Subcutaneous abdominal adipose tissue (tissue), 5 donors: ENCODE results near the gene MBOAT2.

Source experiments
- H3K27ac ChIP-seq: one replicate; pipeline ENCODE4 v1.7.0; 2013; ENCODE audit warnings: low read depth, mild to moderate bottlenecking, inconsistent platforms, low read length, moderate library complexity
- H3K27me3 ChIP-seq, 5 donors: one replicate each; pipeline ENCODE4 v1.7.0; 2013; ENCODE audit warnings: low read length in 5 of 5, inconsistent platforms in 1 of 5; ENCODE audit not compliant: control insufficient read depth in 5 of 5, insufficient read depth in 4 of 5
- H3K36me3 ChIP-seq, 5 donors: one replicate each; pipeline ENCODE4 v1.7.0; 2013; ENCODE audit warnings: low read length in 5 of 5; ENCODE audit not compliant: control insufficient read depth in 5 of 5, insufficient read depth in 5 of 5
- H3K4me1 ChIP-seq, 5 donors: one replicate each; pipeline ENCODE4 v1.7.0; 2013; ENCODE audit warnings: low read length in 5 of 5, mild to moderate bottlenecking in 3 of 5, moderate library complexity in 1 of 5; ENCODE audit not compliant: control insufficient read depth in 5 of 5, insufficient read depth in 5 of 5
- H3K4me3 ChIP-seq, 5 donors: one replicate each; pipeline ENCODE4 v1.7.0; 2013; ENCODE audit warnings: low read length in 5 of 5, low read depth in 1 of 5
- H3K9ac ChIP-seq, 5 donors: one replicate each; pipeline ENCODE4 v1.7.0; 2013; ENCODE audit warnings: low read length in 5 of 5, mild to moderate bottlenecking in 4 of 5, moderate library complexity in 3 of 5
- H3K9me3 ChIP-seq, 5 donors: one replicate each; pipeline ENCODE4 v1.7.0; 2013; ENCODE audit warnings: low read length in 5 of 5; ENCODE audit not compliant: control insufficient read depth in 5 of 5
- donor health status: healthy.
- donor health status: healthy.
- donor health status: healthy.
- donor health status: healthy.
- donor health status: healthy.

MBOAT2 gene

GRCh38 chr2:8996006-8996405 is 7.5 kb downstream of the MBOAT2 start:
- H3K9ac ChIP-seq, result no peak overlapping the region
- H3K36me3 ChIP-seq, result no peaks in the 10 kb centered on the region
- H3K27ac ChIP-seq, result no peak overlapping the region
- H3K27me3 ChIP-seq, result no peaks in the 10 kb centered on the region
- no peaks in the 10 kb centered on the region for H3K9me3 ChIP-seq
- peaks cover 0 to 6% (median 0%) of the 10 kb centered on the region in 5 donors for H3K4me1 ChIP-seq
- H3K4me3 ChIP-seq, result no peak overlapping the region

GRCh38 chr2:8994386-8994785 is 9.1 kb downstream of the MBOAT2 start:
- Histone ChIP-seq H3K9ac (no peak overlapping the region), H3K4me1 (peaks cover 0 to 6% (median 0%) of the 10 kb centered on the region in 5 donors), H3K27ac (no peak overlapping the region), H3K36me3 (no peaks in the 10 kb centered on the region), H3K27me3 (no peaks in the 10 kb centered on the region), H3K9me3 (no peaks in the 10 kb centered on the region), H3K4me3 (no peak overlapping the region)

GRCh38 chr2:8993902-8994278 is 9.6 kb downstream of the MBOAT2 start:
- Histone ChIP-seq H3K9ac (no peak overlapping the region), H3K36me3 (no peaks in the 10 kb centered on the region), H3K27ac (no peak overlapping the region), H3K9me3 (no peaks in the 10 kb centered on the region), H3K4me1 (peaks cover 0 to 2% (median 0%) of the 10 kb centered on the region in 5 donors), H3K4me3 (no peak overlapping the region), H3K27me3 (no peaks in the 10 kb centered on the region)

GRCh38 chr2:8993196-8993901 is 10.1 kb downstream of the MBOAT2 start:
- no peak overlapping the region for H3K27ac ChIP-seq

GRCh38 chr2:8992643-8993042 is 10.8 kb downstream of the MBOAT2 start:
- no peaks in the 10 kb centered on the region for H3K4me1 ChIP-seq

More at GRCh38 chr2:8993196-8993901, 10.1 kb downstream of the MBOAT2 start:
- Histone ChIP-seq H3K27me3 (no peaks in the 10 kb centered on the region), H3K4me1 (no peaks in the 10 kb centered on the region), H3K4me3 (no peak overlapping the region), H3K9me3 (no peaks in the 10 kb centered on the region), H3K36me3 (no peaks in the 10 kb centered on the region), H3K9ac (no peak overlapping the region)

GRCh38 chr2:8989536-8990079 is 13.9 kb downstream of the MBOAT2 start:
- Histone ChIP-seq H3K36me3 (no peaks in the 10 kb centered on the region), H3K9ac (no peak overlapping the region), H3K4me3 (no peak overlapping the region), H3K4me1 (peaks cover 0 to 4% (median 0%) of the 10 kb centered on the region in 5 donors), H3K9me3 (no peaks in the 10 kb centered on the region), H3K27me3 (no peaks in the 10 kb centered on the region), H3K27ac (no peak overlapping the region)

More at GRCh38 chr2:8992643-8993042, 10.8 kb downstream of the MBOAT2 start:
- Histone ChIP-seq H3K27me3 (no peaks in the 10 kb centered on the region), H3K9me3 (no peaks in the 10 kb centered on the region), H3K36me3 (no peaks in the 10 kb centered on the region), H3K27ac (no peak overlapping the region), H3K4me3 (no peak overlapping the region), H3K9ac (no peak overlapping the region)

- H3K36me3 ChIP-seq, result no peaks in the 10 kb centered on the region
- H3K9ac ChIP-seq, result no peak overlapping the region
- peaks cover 0 to 4% (median 0%) of the 10 kb centered on the region in 5 donors for H3K4me1 ChIP-seq
- no peaks in the 10 kb centered on the region for H3K9me3 ChIP-seq
- H3K27ac ChIP-seq, result no peak overlapping the region
- H3K27me3 ChIP-seq, result no peaks in the 10 kb centered on the region
- H3K4me3 ChIP-seq, result no peak overlapping the region
Observed at GRCh38 chr2:8987410-8987809, 16.1 kb downstream of the MBOAT2 start.

- no peaks in the 10 kb centered on the region for H3K27me3 ChIP-seq
- H3K9me3 ChIP-seq, result no peaks in the 10 kb centered on the region
- H3K4me1 ChIP-seq, result peaks cover 0 to 4% (median 0%) of the 10 kb centered on the region in 5 donors
- H3K36me3 ChIP-seq, result no peaks in the 10 kb centered on the region
- H3K4me3 ChIP-seq, result no peak overlapping the region
- H3K9ac ChIP-seq, result no peak overlapping the region
- H3K27ac ChIP-seq, result no peak overlapping the region
Observed at GRCh38 chr2:8986327-8986976, 17.0 kb downstream of the MBOAT2 start.

- H3K4me3 ChIP-seq, result no peak overlapping the region
- no peak overlapping the region for H3K27ac ChIP-seq
- H3K9ac ChIP-seq, result no peak overlapping the region
- H3K36me3 ChIP-seq, result no peaks in the 10 kb centered on the region
- no peaks in the 10 kb centered on the region for H3K27me3 ChIP-seq
- no peaks in the 10 kb centered on the region for H3K9me3 ChIP-seq
- H3K4me1 ChIP-seq, result peaks cover 0 to 4% (median 0%) of the 10 kb centered on the region in 5 donors
Observed at GRCh38 chr2:8985561-8986326, 17.7 kb downstream of the MBOAT2 start.

- H3K9me3 ChIP-seq, result no peaks in the 10 kb centered on the region
Observed at GRCh38 chr2:8984855-8985254, 18.6 kb downstream of the MBOAT2 start.

More at GRCh38 chr2:8984855-8985254, 18.6 kb downstream of the MBOAT2 start:
- Histone ChIP-seq H3K4me1 (peaks cover 0 to 4% (median 0%) of the 10 kb centered on the region in 5 donors), H3K27ac (no peak overlapping the region), H3K36me3 (no peaks in the 10 kb centered on the region), H3K4me3 (no peak overlapping the region), H3K27me3 (no peaks in the 10 kb centered on the region), H3K9ac (no peak overlapping the region)
